ENCODE measurements around the gene TMUB2. TPM values are rescaled to one million over a fixed set of nuclear protein-coding genes. Genes with fewer than 3 reads are reported as not detected.
"Not testable (repeated sequence)": the region's sequence is repeated elsewhere in the genome, so short reads cannot be mapped to it uniquely, and the experiment has no call there.

TMUB2 gene
- total RNA-seq, 4 donors from 2014 or later = 7.4 to 41.8 (median 32.6) TPM

GRCh38 chr17:44146375-44147346, 40.1 kb upstream of the TMUB2 start:
- intact Hi-C loops (cut with DNase I; ENCODE audit: low total_unique reads) = no loop called here
- H3K36me3 ChIP-seq = no peaks in the 10 kb centered on the region
- H3K4me3 ChIP-seq = no peak overlapping the region
- no peaks in the 10 kb centered on the region for H3K4me1 ChIP-seq
- no peak for TF ChIP-seq POLR2A (IDR thresholded peaks at IDR 0.05)
- TF ChIP-seq CTCF (IDR thresholded peaks at IDR 0.05) = no peak
- H3K27me3 ChIP-seq = no peaks in the 10 kb centered on the region
- H3K9me3 ChIP-seq = no peaks in the 10 kb centered on the region
- H3K27ac ChIP-seq = no peak overlapping the region
- DNase-seq = no peak

- H3K9me3 ChIP-seq = no peaks in the 10 kb centered on the region
- intact Hi-C loops (cut with DNase I; ENCODE audit: low total_unique reads) = no loop called here
These were observed 39.0 kb upstream of the TMUB2 start for GRCh38 chr17:44147812-44148211.

GRCh38 chr17:44149066-44149465, 37.7 kb upstream of the TMUB2 start:
- H3K27me3 ChIP-seq; H3K9me3 ChIP-seq; H3K4me3 ChIP-seq; DNase-seq; H3K27ac ChIP-seq; H3K4me1 ChIP-seq; intact Hi-C loops (cut with DNase I; ENCODE audit: low total_unique reads); H3K36me3 ChIP-seq: not testable (repeated sequence)

More at GRCh38 chr17:44147812-44148211, 39.0 kb upstream of the TMUB2 start:
- H3K27ac ChIP-seq = no peak overlapping the region
- no peak for DNase-seq
- no peaks in the 10 kb centered on the region for H3K27me3 ChIP-seq
- no peak overlapping the region for H3K4me3 ChIP-seq
- no peaks in the 10 kb centered on the region for H3K36me3 ChIP-seq
- TF ChIP-seq POLR2A (IDR thresholded peaks at IDR 0.05) (no peak), CTCF (IDR thresholded peaks at IDR 0.05) (no peak)
- H3K4me1 ChIP-seq = no peaks in the 10 kb centered on the region

- Histone ChIP-seq H3K27me3 (no peaks in the 10 kb centered on the region), H3K4me3 (no peak overlapping the region), H3K9me3 (no peaks in the 10 kb centered on the region), H3K4me1 (no peaks in the 10 kb centered on the region), H3K36me3 (no peaks in the 10 kb centered on the region), H3K27ac (no peak overlapping the region)
- no peak for DNase-seq
- TF ChIP-seq POLR2A (IDR thresholded peaks at IDR 0.05) = no peak
- TF ChIP-seq CTCF (IDR thresholded peaks at IDR 0.05) = no peak
- intact Hi-C loops (cut with DNase I; ENCODE audit: low total_unique reads) = loop anchor here (10.0 kb wide), 1 partner anchor 355 kb away; no protein-coding TSS in a partner anchor
These were observed 36.9 kb upstream of the TMUB2 start for GRCh38 chr17:44149750-44150329.

- intact Hi-C loops (cut with DNase I; ENCODE audit: low total_unique reads) = loop anchor here (10.0 kb wide), 1 partner anchor 358 kb away; no protein-coding TSS in a partner anchor
- no peak for TF ChIP-seq POLR2A (IDR thresholded peaks at IDR 0.05)
- TF ChIP-seq CTCF (IDR thresholded peaks at IDR 0.05) = no peak
- no peaks in the 10 kb centered on the region for H3K36me3 ChIP-seq
- DNase-seq = no peak
- H3K9me3 ChIP-seq = no peaks in the 10 kb centered on the region
- H3K4me3 ChIP-seq = no peak overlapping the region
- H3K27me3 ChIP-seq = no peaks in the 10 kb centered on the region
- H3K27ac ChIP-seq = no peak overlapping the region
- no peaks in the 10 kb centered on the region for H3K4me1 ChIP-seq
These were observed 33.9 kb upstream of the TMUB2 start for GRCh38 chr17:44152875-44153274.
